Peyer's patch (tissue), 4 donors: Measurements from ENCODE around the gene GPR21.

Source experiments
- POLR2A ChIP-seq, 2 donors: fragments of 450-650 bp; IDR thresholded peaks; one replicate each; pipeline ENCODE4 v1.5.1; 2017; ENCODE audit warnings: antibody characterized with exemption in 2 of 2, mild to moderate bottlenecking in 2 of 2, moderate library complexity in 2 of 2
- TF ChIP-seq, protein P1 (sequence below), 6 experiments: fragments of 450-650 bp in 4 of 6; fragments of 200-600 bp in 2 of 6; sonication (generic) in 1 of 6; IDR thresholded peaks; one replicate each; pipeline ENCODE4 v1.5.1; 2017 to 2019; ENCODE audit warnings: antibody characterized with exemption in 6 of 6, mild to moderate bottlenecking in 3 of 6, moderate library complexity in 1 of 6

DNA sequence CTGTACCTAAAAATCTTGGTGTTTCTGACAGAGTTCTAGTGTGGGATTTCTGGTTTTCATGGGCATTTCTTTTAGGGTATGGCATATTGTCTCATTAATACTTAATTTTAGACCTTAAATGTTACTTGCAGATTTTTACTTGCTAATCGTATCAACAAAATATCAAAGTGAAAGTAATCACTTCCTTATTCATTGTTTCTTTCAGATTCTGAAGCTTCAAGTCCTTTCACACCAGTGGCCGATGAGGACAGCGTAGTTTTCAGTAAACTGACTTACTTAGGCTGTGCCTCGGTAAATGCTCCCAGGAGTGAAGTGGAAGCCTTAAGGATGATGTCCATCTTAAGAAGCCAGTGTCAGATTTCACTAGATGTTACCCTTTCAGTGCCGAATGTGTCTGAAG, 47.5 kb upstream of the GPR21 start:
- TF ChIP-seq, protein P1, sequence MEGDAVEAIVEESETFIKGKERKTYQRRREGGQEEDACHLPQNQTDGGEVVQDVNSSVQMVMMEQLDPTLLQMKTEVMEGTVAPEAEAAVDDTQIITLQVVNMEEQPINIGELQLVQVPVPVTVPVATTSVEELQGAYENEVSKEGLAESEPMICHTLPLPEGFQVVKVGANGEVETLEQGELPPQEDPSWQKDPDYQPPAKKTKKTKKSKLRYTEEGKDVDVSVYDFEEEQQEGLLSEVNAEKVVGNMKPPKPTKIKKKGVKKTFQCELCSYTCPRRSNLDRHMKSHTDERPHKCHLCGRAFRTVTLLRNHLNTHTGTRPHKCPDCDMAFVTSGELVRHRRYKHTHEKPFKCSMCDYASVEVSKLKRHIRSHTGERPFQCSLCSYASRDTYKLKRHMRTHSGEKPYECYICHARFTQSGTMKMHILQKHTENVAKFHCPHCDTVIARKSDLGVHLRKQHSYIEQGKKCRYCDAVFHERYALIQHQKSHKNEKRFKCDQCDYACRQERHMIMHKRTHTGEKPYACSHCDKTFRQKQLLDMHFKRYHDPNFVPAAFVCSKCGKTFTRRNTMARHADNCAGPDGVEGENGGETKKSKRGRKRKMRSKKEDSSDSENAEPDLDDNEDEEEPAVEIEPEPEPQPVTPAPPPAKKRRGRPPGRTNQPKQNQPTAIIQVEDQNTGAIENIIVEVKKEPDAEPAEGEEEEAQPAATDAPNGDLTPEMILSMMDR (IDR thresholded peaks at IDR 0.05) = no peak
- TF ChIP-seq POLR2A (IDR thresholded peaks at IDR 0.05) = no peak
